Measurements from ENCODE around the gene PRR15L.
A peak's percentile ranks its signal among the peaks of the same experiment; 100 is the strongest.

GRCh38 chr17:47945529-47946508 is 11.9 kb downstream of the PRR15L start:
- TF ChIP-seq CTCF (IDR thresholded peaks at IDR 0.05) (no peak), POLR2A (IDR thresholded peaks at IDR 0.05) (peak in 1 of 4 donors; percentile 2), EP300 (IDR thresholded peaks at IDR 0.05) (no peak), POLR2AphosphoS5 (IDR thresholded peaks at IDR 0.05) (no peak)

Measured in upper lobe of left lung (tissue), 4 donors.